NCI-H146 (cell line): ENCODE results near the gene YLPM1.

ENCODE experiments used
- DNase-seq: peaks from one replicate; lab custom pipeline; 2025; lab: John Stamatoyannopoulos, UW

Gene YLPM1

DNA sequence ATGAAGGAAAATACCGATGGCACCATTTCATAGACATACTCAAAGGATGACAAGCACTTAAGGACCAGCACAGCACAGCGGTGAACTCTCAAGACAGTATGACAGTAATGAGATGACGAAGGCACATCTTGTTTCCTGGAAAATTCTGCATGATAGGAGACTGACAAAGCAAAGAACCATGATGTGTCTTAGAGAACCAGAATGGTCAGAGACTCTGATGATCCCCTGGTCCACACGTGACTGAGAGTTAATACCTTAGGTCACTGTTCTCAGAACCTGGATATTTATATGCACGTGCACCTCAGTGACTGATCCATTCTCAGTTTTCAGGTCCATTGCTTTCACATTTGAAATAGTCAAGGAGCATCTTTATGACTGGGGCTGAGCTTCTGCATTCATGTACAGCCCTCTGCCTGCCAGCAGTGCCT lies 77.5 kb downstream of the YLPM1 start:
- DNase-seq: no peak

DNA sequence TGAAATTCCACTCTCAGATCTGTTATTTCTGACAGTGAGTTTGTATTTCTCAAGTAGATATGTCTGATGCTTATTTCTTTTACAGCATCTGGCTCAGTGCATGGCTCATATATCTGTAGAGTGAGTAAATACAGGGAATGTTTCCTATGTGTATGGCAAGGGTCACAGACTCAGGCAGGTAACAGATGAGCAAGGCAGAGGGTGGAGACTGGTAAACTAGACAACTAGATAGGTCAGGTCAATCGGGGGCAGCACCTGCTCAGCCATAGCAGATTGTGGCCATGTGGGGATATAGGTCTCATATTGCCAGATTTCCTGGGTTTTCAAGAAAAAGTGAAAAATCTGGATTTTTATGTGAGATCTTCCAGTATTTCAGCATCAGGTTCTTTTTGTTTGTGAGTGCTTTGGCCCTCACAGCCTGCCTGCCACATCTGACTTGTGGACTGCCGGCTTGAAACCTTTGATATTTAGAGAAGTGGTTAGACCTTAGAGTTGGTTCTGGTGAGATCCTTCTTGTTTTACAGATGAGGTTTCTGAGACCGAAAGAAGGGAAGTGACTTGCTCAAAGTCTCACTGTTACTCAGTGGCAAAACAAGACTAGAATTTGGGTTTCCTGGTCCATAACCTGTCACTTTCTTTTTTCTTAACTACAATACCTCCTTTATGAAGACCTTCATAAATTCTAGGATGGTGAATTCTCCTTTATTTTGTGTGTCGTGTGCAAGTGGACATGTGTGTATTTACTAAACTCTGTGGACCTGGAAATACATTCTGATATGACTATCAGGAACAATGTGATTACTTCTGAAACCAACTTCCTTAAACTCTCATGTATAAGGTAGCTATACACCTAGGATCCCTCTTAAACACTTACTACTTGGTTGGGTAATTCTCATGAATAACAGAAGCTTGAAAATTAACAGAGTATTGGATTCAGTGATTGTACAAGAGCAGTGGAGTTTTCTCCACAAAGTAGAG lies 78.4 kb downstream of the YLPM1 start:
- DNase-seq: no peak

DNA sequence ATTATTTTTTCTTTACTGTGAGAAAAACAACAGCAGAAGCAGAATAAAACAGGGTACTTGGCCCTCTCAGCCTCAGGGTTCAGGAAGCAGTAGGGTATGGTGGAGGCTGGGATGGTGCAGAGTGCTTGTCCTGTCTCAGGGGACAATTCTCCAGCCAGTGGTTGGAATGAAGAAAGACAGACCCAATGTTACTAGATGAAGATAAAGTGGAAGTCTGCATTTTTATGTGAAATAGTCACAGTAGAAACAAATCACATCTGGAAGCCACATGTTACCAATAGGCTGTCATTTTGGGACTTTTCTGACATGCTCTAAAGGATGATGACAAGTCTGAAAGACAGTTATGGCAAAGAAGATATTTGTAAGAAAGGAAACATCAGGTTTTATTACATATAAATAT lies 80.5 kb downstream of the YLPM1 start:
- no peak for DNase-seq

DNA sequence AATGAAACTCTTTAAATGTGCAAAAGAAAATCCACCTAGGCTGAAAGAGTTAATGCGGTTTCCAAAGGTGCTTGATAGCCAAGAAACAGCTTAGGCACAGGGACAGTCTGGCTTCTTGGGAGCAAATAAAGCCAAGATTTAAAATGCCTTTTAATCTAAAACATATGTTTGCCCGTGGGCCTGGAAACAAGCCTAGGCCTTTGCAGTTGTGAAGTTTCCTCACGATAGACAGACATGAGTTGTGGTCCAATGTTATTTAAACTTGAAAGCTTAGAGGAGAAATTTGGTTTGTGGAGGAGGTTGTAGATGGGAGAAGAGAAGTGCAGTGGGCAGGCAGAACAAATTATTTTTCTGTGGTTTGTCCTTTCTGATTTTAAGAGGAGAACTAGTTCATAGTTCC lies 83.1 kb downstream of the YLPM1 start:
- DNase-seq: no peak

DNA sequence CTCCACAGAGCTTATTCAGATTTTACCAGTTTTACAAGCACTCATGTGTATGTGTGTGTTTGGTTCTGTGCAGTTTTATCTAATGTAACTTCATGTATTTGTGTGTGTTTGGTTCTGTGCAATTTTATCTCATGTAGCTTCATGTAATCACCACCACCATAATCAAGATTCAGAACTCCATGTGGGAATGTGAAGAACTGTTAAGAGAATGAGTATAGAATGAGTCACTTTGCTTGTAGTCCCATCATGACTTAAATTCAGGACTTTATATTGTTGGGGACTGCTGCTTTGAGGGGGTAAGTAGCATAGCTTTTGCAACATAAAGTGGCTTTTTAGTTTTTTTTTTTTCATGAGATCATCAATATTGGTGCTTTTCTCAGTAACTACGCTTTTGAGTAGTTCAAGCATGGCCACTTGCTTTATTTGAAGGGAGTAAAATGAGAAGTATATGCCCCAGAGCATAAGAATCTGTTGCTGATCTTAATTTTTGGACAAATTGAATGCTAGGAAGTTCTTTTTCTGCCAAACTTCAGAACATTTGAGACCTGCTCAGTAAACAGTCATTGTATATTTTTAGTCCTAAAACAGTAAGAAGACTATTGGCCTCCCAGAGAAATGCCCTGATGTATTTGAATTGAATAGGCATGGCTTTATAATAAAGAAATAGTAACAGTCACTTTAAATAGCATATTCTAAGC lies 84.0 kb downstream of the YLPM1 start:
- no peak for DNase-seq

DNA sequence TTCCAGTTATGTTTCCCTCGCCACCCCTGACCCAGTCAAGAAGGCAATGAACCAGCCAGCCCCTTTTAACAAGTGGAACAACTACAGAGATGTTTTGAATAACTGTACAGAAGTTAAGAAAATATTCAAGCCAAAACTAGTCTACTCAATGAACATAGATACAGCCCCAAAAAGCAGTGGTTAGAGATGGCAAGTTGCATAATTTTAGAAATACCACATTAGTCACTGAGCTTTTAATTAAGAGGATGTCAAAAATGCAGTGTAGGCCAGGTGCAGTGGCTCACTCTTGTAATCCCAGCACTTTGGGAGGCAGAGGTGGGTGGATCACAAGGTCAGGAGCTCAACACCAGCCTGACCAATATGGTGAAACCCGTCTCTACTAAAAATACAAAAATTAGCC lies 85.7 kb downstream of the YLPM1 start:
- no peak for DNase-seq

DNA sequence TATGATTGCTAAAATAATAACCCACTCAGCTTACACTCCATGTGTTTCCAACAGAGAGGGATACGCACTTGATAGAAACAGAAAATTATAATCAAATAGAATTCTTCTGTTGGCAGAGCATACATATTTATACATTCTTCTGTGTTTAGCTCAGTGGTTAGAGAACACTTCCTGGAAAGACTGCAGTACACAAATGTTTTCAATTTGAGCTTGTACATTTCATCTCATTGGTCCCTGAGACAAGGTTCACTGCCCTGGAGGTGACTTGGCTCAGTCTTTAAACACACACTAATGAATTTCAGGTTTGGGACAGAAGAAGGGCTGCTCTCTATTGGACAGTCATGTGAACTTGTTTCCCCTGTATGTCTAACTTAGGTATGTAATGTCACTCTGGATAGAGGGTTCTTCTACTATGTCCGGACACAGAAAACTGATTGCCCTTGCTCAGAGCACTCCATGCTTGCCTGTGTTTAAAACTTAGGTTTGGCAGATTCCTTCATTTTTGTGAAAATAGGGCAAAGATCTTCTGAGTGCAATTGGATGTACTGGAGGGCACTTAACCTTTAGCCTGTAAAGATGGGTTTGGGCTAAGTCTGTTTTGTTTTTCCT lies 89.9 kb downstream of the YLPM1 start:
- DNase-seq: no peak

DNA sequence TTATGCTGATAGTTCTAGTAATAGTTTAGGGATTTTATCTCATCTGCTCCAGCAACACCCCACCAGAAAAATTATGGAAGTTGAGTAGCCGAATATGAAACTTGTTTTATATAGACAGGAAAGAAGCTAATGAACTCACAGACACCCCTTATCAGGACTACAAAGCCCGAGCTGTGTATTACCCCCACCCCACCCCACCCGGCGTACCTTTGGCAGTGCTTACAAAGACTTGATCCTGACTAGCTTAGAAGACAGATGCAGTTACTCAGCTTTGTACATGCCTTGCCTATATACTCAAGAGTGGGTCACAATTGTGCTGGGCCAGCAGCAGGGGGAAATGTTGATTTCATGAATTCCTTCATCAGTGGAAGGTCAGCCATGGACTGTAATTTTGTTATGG lies 90.5 kb downstream of the YLPM1 start:
- no peak for DNase-seq

DNA sequence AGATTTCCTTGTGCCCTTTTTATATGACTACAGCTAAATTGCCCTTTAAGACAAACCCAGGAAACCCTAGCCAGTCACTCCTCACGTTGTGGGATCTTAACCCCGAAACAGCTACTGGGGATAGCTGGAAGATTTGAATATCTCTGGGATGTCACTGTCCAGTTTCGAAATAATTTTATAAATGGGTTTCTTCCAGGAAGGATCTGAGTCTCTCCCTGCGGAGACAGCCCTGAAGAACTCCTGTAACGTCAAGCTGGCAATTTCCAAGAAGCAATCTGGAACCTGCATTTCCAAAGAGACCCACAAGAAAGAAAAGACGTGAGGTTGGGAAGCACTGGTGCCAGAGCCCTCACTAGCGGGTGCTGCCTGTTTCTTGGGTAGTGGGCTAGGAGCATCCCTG lies 91.9 kb downstream of the YLPM1 start:
- DNase-seq: no peak

DNA sequence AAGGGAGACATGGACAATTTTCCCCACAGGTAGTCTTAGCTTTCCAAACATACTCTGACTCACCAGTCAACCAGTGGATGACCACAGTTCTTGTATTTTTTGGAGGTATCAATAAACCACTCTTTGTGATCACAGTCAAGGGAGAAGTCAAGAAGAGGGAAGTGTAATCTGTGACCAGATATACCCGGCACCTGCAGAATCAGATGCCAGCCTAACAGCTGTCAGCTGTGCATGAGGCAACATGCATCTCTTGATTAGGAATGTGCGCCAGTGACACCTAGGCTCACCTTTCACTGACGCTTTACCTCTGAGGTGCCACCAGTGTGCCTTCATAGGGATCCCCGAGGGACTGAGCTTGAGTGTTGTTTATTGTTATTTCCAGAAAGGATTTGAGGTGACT lies 92.8 kb downstream of the YLPM1 start:
- no peak for DNase-seq

DNA sequence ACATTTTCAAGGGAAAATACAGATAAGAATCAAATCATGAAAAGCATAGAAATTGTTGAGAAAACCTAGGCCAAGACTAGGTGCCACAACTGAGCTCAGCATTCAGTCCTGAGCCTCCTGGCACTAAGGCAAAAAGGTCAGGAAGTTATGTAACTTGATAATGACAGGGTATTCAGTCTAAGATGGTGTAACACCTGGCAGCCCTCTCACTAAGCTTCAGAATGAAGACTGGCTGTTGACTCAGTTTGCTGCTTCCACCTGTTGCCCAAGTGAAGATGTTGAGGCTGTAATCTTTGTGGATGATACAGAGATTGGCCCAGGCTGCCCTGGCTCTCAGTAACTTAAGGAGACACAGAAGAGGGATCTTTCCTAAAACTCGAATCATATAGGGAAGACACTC lies 93.2 kb downstream of the YLPM1 start:
- no peak for DNase-seq

DNA sequence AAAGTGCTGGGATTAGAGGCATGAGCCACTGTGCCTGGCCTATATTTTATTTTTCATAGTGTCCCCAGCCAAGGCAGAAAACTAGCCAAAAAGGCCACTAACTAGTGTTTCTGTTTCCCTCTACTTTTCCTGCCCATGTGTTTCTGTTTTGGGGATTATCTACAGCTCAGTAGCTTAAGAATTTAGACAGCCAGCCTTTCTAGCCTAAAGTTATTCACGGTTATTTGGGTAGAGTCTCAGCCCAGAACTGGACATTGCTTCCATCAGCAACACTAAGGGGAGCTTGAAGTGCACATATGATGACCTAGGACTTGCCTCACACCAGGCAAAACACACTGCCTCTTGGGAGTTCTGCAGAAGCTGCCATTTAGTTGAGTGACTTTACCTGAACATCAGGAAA lies 94.9 kb downstream of the YLPM1 start:
- no peak for DNase-seq

DNA sequence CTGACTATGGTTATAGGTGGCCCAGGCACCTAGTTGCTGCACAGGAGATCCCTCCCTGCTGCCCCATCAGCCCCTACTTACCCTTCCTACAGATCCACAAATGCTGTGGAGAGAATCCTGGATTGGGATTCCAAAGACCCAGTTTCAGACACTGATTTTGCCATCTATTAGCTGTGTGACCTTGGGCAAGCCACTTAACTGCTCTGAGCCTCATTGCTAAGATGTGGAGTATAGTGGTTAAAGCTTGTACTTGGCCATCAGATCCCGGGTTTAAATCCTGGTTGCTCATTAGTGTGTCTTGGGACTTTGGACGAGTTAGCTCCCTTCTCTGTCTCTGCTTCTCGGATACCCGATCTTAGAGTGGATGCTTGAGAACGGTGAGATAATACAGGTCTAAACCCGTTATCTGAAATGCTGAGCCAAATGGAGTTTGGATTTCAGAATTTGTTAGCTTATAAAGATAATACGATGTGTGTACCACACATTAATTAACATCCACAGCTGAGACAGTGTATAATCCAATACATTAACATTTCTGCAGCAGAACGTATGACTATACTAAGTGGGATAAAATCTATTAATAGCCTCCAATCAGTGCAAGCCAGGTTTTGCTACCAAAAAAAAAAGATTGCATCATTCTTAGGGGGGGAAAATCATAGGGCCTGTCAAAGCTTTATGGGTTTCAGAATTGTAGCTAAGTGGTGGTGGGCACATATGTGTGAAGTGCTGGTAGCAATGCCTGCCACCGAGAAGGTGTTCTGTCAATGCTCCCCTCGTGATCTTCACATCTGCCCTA lies 96.8 kb downstream of the YLPM1 start:
- no peak for DNase-seq

DNA sequence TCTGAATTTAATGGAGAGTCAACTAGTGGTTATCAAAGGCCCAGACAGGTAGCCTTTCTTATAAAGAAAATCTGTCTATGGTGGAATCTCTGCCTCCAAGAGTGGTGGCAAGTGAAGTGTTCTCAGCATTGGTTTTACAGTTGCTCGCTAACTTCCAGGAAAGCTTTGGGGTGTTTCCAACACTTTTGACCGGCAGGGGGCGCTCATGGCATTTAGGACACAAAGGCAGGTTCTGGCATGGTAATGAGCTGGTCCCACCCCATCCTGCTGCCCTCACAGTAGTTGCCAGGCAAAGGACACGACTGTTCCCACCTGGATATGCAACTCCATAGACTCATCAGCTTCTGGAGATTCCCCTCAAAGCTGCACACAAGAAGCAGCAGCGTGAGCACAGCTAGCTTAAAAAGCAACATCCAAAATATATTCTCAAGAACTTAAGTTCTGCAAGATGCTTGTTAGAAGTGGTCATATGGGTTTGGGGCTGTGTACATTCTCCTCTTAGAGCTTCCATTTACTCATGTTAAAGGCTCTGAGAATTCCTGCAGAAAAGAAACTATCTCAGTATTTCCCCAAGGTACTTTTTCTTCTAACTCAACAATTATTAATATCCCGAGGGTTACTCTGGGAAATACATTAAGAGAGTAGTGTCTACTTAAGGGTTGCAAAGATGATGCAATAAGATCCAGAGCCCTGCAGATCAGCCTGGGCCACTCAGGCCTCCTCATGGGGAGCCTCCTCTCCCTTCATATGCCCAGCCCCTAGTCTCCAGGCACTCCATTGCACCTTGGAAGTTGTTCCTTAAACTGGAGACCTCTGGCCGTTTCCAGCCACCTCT lies 98.0 kb downstream of the YLPM1 start:
- DNase-seq: peak; percentile 76

DNA sequence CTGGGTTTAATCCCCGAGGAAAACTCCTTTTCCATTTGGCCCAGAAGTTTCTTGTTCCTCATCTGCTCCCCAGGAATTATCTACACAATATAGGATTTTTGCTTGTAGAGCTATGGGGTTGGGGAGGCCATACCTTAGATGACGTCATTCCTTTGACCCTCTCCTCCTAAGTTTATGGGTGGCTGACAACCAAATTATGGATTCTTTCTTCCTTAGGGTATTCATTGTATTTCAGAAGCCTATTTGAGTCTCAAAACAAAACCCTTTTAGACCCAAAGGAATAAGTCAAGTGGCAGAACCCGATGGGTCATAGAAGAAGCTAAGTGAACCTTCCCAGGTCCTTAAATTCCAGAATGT lies 98.6 kb downstream of the YLPM1 start:
- DNase-seq: no peak

DNA sequence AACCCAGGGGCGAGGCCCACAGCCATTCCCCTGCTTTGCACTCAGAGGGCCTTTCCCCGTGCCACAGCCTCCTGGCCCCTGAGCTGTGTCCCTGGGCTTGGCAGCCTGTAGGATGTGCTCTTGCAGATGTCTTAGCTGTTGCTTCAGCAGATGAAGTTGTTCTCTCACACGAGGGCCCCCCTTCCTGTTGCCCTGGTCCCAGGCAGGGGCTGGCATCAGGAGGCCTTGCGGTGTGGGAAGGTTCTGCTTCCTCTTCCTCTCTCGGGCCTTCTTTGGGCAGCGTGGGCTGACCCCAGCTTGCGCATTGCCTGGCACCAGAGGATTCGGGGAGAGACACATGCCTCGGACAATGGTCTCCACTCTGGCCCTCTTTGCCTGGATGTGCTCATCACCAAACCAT lies 100.2 kb downstream of the YLPM1 start:
- DNase-seq: no peak

DNA sequence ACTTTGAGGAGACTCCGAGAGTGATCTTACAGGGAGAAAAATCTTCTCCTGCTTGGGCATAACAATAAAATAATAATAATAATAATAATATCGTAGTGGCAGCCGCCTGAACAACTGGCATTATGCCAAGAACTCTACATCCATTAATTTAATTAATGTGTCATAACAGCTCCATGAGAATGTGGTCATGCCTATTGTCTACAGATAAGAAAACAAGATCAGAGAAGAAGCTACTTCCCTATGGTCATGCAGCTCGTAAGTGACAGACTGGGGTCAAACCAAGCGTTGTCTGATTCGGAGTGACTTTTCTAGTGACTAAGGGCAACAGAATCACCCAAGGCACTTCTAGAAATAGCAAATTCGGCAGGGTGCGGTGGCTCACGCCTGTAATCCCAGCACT lies 101.1 kb downstream of the YLPM1 start:
- DNase-seq: no peak

DNA sequence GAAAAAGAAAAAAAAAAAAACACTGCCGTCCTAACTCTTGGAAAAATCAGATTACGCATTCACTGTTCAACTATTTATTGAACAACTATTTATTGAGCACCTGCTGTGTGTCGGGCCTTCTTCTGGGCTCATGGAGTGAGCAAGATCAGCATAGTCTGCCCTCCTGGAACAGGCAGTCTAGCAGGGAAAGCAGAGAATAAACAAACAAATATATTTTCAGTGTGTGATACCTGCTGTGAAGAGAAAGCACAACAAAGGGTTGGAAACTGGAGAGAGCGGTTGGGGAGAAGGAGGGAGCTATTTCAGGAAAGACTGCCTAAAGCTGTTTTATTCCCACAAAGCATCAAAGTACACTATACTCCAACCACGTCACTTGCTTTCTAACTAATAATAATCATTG lies 102.0 kb downstream of the YLPM1 start:
- DNase-seq: no peak

DNA sequence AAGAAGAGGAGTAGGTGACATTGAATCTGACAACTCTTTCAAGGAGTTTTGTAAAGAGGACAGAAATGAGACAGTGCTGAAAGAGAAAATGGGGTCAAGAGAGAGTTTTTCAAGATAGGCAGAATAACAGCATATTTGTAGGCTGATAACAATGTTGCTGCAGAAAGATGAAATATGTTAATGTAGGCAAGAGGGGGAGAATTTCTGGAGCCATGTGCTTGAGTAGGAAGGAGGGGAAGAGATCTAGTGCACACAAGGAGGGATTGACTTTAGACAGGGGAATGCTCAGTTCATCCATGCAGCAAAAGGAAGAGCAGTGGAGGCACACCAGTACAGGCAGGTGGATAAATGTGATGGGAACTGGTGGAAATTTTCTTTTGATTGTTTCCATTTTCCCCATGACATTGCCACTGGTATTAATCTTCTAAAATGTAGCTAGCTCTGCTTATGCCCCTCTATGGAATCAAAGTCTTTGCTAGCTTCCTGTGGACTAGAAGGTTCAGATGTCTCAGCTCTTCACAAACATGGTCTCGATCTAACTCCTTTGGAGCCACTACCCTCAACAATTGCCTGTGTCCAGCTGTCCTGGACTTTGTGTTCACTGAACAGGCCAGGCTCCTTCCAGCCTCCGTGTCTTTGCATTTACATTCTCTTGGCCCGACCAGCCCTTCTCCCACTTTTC lies 103.7 kb downstream of the YLPM1 start:
- no peak for DNase-seq

DNA sequence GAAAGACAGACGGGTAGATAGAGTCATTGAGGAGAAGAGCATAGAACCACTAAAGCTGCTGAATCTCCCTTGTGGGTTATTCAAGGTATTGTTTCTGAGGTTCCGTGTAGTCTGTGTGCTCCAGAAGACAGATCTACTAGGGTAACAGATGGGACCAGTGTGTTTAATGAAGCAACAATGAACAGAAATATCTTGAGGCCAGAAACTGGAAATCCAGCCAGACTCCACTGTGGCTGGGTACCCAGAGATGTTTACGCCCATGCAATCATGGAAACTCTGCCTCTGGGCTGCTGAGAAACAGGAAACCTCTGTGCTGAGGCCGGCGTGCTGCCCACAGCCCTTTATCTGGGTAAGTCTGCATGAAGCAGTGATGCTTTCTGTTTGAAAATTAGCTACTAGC lies 104.6 kb downstream of the YLPM1 start:
- no peak for DNase-seq

DNA sequence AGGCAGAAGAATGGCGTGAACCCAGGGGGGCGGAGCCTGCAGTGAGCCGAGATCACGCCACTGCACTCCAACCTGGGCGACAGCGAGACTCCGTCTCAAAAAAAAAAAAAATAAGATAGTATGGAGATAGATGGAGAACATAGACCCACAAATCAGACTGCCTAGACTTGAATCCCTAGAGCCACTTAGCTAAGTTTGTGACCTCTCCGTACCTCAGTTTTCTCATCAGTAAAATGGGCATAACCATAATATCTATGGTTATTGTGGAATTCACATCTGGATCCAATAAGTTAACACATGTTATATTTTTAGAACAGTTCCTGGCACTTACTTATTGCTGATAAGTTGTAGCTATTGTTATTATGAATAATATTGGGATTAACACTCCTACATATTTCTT lies 105.6 kb downstream of the YLPM1 start:
- DNase-seq: no peak
